Stimulated activated CD8-positive, alpha-beta memory T cell treated with anti-CD3 and anti-CD28 coated beads, Interleukin-2, amount 100 ng/mL, for 48 hours (primary cell): Measurements from ENCODE around the gene F7.
"Not testable (repeated sequence)": the region's sequence is repeated elsewhere in the genome, so short reads cannot be mapped to it uniquely, and the experiment has no call there.

Experiments
- DNase-seq, 2 donors: peaks; one replicate each; pipeline ENCODE4 v3.0.0-alpha.2; 2020; ENCODE audit warnings: low read depth in 2 of 2

F7 gene

GRCh38 chr13:113072376-113072775 lies 33.2 kb upstream of the F7 start:
- DNase-seq, result no peak

- no peak for DNase-seq
These were observed 31.6 kb upstream of the F7 start for GRCh38 chr13:113073942-113074341.

GRCh38 chr13:113074401-113074800 lies 31.2 kb upstream of the F7 start:
- DNase-seq, result no peak

- DNase-seq, result no peak
These were observed 30.7 kb upstream of the F7 start for GRCh38 chr13:113074876-113075275.

- no peak for DNase-seq
These were observed 29.9 kb upstream of the F7 start for GRCh38 chr13:113075711-113076110.

GRCh38 chr13:113076681-113077401 lies 28.8 kb upstream of the F7 start:
- no peak for DNase-seq

GRCh38 chr13:113077566-113077952 lies 28.0 kb upstream of the F7 start:
- no peak for DNase-seq

GRCh38 chr13:113077953-113078901 lies 27.4 kb upstream of the F7 start:
- DNase-seq, result no peak

GRCh38 chr13:113078902-113079780 lies 26.4 kb upstream of the F7 start:
- no peak for DNase-seq

GRCh38 chr13:113079781-113080080 lies 25.9 kb upstream of the F7 start:
- not testable (repeated sequence) for DNase-seq

- DNase-seq, result no peak
These were observed 25.2 kb upstream of the F7 start for GRCh38 chr13:113080361-113080831.

- no peak for DNase-seq
These were observed 24.6 kb upstream of the F7 start for GRCh38 chr13:113080901-113081521.

- no peak for DNase-seq
These were observed 23.2 kb upstream of the F7 start for GRCh38 chr13:113082198-113083021.

GRCh38 chr13:113083022-113083373 lies 22.6 kb upstream of the F7 start:
- no peak for DNase-seq

GRCh38 chr13:113083402-113084061 lies 22.1 kb upstream of the F7 start:
- no peak for DNase-seq

GRCh38 chr13:113084094-113084942 lies 21.3 kb upstream of the F7 start:
- no peak for DNase-seq

GRCh38 chr13:113084943-113085540 lies 20.5 kb upstream of the F7 start:
- DNase-seq, result no peak

- DNase-seq, result no peak
These were observed 19.4 kb upstream of the F7 start for GRCh38 chr13:113086031-113086750.
